Effector CD4-positive, alpha-beta T cell (primary cell): ENCODE data around the gene BSN. TPM values are rescaled to one million over a fixed set of nuclear protein-coding genes. Genes with fewer than 3 reads are reported as not detected.

Source experiments
- DNase-seq: peaks from one replicate; pipeline ENCODE4 v3.0.0-alpha.2; 2020
- total RNA-seq: gene quantifications from one replicate; lab custom pipeline; 2026; lab: John Stamatoyannopoulos, UW

BSN gene, protein sequence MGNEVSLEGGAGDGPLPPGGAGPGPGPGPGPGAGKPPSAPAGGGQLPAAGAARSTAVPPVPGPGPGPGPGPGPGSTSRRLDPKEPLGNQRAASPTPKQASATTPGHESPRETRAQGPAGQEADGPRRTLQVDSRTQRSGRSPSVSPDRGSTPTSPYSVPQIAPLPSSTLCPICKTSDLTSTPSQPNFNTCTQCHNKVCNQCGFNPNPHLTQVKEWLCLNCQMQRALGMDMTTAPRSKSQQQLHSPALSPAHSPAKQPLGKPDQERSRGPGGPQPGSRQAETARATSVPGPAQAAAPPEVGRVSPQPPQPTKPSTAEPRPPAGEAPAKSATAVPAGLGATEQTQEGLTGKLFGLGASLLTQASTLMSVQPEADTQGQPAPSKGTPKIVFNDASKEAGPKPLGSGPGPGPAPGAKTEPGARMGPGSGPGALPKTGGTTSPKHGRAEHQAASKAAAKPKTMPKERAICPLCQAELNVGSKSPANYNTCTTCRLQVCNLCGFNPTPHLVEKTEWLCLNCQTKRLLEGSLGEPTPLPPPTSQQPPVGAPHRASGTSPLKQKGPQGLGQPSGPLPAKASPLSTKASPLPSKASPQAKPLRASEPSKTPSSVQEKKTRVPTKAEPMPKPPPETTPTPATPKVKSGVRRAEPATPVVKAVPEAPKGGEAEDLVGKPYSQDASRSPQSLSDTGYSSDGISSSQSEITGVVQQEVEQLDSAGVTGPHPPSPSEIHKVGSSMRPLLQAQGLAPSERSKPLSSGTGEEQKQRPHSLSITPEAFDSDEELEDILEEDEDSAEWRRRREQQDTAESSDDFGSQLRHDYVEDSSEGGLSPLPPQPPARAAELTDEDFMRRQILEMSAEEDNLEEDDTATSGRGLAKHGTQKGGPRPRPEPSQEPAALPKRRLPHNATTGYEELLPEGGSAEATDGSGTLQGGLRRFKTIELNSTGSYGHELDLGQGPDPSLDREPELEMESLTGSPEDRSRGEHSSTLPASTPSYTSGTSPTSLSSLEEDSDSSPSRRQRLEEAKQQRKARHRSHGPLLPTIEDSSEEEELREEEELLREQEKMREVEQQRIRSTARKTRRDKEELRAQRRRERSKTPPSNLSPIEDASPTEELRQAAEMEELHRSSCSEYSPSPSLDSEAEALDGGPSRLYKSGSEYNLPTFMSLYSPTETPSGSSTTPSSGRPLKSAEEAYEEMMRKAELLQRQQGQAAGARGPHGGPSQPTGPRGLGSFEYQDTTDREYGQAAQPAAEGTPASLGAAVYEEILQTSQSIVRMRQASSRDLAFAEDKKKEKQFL (N-terminal part only)
- total RNA-seq, result not detected

DNA sequence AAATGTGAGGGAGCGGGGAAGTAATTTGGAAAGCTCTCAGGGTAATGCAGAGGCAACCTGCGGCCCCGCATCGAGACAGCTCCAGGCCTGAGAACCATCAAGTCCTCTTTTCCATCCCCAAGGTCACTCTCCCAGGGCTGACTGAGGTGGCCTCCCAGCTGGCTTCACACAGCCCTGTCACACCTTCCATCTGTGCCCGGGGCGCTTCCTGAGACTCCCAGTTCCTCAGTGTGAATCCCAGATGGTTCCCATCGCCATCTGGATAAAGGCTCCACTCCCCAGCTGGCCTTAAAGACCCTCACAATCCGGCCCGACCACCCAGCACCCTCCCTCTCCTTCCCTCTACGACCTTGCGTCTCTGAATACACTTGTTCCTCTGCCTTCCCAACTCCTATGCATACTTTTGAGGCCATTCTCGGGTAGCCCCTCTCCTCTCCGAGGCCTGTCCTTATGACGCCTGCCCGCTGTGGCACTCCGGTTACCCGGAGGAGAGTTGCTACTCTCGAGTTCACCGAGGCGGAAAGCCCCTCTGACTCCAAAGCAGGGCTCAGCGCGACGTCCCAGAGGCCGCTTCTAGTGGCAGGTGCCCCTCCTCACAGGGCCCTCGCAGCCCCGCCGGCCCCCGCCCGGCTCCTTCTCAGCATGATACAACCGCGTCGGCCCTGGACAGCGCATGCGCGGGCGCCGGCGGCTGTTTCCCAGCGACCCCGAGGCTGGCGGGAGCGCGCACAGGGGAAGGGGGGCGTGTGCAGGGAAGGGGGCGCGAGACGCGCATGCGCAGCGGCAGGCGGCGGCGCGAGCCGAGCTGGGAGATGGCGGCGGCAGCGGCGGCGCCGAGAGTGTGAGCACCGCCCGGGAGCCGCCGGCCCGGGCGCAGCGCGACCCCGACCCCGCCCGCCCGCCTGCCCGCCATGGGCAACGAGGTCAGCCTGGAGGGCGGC, at the start of gene BSN:
BSN (plus strand) TSS at position 786 of the 941 bp plus-strand sequence; CDS start at position 912, 126 bp downstream.
- peak; percentile 70 for DNase-seq

DNA sequence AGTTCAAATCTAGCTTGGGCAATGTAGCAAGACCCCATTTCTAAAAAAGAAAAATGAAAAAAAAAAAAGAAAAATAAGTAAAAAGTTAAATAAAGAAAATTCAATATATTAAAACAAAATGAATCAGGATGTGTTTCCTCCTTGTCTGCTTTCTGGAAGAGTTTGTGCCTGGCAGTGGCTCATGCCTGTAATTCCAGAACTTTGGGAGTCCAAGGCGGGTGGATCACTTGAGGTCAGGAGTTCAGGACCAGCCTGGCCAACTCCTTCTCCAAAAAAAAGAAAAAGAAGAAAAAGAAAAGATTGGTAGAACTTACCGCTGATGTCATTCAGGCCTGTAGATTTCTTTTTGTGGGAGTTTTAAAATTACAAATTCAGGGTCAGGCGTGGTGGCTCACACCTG, 47.4 kb upstream of the BSN start:
- DNase-seq, result no peak

DNA sequence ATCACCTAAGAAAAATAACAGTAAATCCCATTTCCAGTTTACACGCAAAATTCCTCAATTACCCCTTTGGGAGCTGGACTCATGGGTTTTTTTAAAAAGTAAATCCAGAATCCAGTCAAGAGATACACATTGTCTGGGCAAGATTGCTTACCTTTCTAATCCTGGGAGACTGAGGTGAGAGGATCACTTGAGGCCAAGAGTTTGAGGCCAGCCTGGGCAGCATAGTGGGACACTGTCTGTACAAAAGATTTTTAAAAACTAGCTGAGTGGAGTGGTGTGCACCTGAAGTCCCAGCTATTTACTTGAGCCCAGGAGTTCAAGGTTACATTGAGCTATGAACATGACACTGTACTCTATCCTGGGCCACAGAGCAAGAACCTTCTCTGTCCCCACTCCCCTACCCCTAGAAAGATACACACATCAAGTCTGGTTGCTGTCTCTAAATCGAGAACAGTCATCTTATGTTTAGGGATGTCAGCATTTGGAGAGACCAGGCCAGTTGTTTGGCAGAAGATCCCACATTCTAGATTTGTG, 45.2 kb upstream of the BSN start:
- DNase-seq, result no peak

DNA sequence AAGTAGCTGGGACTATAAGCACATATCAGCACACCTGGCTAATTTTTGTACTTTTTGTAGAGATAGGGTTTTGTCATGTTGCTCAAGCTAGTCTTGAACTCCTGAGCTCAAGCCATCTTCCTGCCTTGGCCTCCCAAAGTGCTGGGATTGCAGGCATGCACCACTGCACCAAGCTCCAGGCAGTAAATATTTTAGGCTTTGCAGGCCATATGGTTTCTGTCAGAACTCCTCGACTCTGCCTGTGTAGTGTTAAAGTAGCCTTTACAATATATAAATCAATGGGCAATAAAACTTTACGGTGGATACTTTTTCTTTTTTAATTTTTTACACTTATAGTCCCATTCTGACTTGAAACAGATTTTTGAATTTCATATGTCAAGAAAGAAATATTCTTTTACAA, 42.6 kb upstream of the BSN start:
- no peak for DNase-seq

DNA sequence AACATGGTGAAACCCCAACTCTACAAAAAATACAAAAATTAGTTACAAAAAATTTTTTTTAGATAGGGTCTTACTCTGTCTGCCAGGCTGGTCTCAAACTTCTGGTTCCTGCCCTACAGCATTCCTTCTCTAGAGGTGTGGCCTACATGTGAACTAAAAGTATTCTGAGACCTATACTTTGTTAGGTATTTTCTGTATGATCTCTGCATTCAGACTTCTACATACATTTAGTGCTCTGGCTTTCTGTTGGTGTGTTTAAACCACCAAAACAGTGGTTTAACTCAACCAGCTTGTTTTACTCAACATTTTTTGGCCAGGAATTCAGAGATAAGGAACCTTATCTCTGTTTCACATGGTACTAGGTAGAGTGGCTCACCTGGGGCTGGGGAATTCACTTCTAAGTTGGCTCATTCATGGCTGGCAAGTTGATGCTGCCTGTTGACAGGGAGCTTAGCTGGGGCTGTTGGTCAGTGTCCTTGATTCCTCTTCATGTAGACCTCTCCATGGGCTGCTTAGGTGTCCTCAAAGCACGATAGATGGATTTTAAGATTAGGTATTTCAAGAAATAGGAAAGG, 41.4 kb upstream of the BSN start:
- no peak for DNase-seq

DNA sequence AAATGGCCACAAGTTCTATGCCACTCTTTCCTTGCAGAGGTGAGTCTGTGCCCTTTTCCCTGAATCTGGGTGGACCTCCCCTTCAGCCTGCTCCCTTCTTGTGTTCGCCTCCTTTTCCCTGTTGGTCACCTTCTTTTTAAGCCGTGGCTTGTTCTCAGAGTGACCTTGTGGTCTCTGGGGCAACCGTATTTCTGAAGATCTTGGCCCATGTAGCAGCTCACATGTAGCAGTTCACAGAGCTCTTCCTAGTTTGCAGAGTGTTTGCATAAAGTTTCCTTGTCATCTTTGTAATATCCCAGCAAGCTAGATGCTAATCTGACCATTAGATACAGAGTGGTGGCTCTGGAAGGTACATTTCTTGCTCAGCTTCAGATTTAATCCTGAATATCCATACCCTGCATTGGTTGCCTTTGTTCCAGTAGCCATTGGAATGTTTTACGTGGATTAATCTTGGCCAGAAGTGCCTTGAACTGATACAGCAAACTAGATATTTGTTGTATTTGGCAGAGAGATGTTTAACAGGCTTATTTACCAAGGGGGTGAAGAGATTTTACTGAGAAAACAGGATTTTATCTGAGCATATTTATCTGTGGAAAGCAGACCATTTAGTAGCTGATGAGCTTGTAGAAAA, 40.7 kb upstream of the BSN start:
- DNase-seq, result no peak

DNA sequence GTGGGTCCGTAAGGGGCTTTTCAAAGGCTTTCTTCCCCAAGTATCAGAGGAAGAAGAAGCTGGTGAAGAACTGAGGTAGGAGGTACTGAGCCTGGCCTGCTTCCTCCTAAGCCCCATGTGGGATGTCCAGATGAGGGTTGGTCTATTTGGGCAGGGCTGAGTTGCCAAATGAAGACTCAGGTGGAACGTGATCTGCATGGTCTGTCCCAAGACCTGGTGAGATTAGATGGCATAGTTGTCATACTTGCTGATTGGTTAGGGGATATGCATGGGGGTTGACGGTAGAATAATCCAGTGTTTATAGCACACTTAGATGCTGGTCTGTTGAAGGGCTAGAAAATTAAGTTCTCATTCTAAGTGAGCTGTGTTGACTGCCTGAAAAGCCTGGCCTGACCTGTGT, 36.3 kb upstream of the BSN start:
- DNase-seq, result no peak

DNA sequence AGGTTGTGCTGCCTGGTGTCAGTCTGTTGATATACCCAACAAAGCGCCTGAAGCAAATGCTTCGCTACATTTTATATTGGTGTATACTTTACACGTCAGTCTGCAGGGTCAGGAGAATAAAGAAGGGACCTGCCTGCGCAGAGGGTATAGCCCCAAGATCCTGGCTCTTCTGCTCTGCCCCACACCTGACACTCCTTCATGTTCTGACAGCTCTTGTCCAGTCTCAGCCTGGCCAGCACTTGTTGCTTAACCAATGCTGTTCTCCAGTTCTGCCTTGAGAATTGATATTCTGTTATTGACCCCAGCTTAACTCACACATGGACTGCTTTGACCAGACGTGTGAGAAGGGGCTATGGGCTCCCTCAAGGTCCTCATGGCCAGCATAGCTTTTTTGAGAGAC, 35.8 kb upstream of the BSN start:
- DNase-seq, result no peak

DNA sequence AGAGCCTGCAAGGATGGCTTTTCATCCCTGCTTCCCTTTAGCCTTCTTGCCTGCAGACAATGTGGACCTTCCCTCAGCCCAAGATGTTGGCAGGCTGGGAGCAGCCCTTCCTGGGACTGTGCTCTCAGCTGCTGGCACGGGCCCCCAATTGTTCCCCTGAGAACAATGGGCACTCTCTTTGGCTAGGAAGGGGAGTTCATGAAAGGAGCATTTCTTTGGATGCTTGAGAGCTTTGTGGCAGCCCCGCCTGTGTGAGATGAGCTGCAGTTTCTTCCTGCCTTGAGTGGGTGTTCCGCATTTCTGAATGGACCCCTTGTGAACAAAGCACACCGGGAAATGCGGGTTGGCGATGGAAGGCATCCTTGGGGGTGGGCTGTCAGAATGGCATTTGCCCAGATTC, 35.0 kb upstream of the BSN start:
- no peak for DNase-seq

DNA sequence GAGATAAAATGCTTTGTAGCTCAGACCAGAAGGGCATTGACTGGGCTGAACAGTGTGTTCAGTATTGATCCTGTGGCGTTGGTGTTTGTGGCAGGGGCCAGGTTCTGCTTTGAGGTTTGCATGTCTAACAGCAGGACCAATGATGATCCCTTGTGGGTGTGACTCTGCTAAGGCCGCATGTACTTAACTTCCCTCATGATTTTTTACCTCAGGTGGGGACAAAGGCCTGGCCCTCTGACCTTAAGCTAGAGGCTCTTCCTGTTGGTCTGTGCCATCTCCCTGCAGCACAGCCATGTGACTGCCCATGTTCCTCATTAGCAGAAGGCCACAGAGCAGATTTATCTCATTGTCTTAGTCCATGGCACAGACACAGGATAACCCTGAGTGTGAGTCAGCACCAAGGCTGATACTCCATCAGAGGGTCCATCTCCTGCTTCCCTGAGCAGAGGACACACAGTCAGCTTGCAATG, 34.3 kb upstream of the BSN start:
- no peak for DNase-seq

DNA sequence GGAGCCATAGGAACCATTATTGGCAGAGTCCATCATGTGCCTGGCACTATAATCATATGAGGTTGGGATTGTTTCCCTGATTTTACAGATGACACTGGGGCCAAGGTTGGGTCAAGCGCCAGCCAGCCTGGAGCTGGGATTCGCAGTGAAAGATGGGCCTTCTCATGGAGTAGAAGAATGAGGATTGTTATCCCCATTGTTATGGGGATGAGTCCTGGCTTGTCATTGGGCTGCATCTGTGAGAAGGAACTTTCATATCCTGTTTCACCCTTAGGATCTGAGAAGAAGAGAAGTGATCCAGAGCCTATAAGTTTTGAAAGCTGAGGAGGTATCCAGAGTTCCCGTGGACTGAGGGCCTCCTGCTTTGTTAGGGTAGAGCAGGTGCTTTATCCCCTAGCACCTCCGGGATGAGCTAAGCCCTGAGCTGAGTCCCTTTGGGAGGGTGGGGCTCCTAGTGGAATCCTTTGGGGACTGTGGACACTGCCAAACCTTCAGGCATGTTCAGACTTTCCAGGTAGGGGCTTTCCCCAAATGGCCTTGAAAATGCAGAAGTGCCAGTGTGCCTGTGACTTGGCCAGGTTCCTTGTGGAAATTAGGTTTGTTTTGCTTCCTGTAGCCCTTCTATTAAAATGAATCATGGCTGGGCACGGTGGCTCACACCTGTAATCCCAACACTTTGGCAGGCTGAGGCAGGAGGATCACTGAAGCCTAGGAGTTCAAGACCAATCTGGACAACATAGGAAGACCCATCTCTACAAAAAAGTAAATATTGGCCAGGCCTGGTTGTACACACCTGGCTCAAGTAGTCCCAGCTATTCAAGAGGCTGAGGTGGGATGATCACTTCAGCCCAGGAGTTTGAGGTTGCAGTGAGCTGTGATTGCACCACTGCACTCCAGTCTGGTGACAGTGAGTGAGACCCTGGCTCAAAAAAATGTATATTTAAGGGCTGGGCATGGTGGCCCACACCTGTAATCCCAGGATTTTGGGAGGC, 30.2 kb upstream of the BSN start:
- DNase-seq, result no peak

DNA sequence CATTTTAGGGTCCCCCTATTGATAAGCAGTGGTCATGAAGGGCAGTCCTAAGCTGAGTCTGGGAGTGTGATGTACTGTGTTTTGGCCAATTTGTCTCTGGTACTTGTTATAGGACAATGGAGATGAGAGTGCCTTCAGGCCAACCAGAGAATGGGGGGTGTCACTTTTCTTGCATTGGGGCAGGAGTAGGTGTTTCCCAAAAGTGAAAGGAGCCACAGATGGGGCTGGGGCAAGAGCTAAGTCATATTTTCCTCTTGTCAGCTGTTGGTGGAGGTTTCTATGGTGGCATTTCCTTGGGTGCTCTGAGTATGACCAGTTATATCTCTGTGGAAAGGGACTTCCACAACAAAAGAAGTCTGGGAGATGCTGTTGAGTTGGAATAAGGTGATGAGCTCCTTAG, 24.7 kb upstream of the BSN start:
- no peak for DNase-seq

DNA sequence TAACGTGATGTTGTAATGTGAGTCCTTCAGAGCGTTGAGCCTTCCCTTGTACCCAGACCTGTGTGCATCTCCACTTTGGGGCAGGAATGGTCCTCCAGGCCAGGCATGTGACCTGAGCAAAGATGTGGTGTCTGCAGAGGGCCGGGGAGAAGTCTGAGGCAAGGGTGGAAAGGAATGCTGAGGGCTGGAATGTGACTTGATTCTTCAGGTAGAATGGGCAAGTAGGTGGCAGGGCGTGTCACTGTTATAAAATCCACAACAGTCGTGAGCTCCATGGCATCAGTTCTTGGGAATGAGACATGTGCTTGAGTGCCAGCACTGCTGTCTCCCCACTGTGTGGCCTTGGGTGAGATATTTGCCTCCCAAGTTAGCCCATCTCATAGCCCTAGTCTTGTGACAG, 24.0 kb upstream of the BSN start:
- no peak for DNase-seq

DNA sequence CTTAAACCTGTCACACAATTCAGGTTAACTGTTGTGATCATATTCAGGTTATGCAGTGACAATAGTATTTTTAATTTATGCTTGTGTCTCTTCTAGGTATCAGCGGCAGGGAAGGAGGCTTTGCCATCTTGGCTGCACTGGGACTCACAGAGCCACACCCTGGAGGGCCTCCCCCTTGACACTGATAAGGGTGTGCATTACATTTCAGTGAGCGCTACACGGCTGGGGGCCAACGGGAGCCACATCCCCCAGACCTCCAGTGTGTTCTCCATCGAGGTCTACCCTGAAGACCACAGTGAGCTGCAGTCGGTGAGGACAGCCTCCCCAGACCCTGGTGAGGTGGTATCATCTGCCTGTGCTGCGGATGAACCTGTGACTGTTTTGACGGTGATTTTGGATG, 23.6 kb upstream of the BSN start:
- no peak for DNase-seq

DNA sequence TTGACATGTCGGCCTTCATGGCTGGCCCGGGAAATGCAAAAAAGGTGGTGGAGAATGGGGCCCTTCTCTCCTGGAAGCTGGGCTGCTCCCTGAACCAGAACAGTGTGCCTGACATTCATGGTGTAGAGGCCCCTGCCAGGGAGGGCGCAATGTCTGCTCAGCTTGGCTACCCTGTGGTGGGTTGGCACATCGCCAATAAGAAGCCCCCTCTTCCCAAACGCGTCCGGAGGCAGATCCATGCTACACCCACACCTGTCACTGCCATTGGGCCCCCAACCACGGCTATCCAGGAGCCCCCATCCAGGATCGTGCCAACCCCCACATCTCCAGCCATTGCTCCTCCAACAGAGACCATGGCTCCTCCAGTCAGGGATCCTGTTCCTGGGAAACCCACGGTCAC, 23.1 kb upstream of the BSN start:
- DNase-seq, result no peak

DNA sequence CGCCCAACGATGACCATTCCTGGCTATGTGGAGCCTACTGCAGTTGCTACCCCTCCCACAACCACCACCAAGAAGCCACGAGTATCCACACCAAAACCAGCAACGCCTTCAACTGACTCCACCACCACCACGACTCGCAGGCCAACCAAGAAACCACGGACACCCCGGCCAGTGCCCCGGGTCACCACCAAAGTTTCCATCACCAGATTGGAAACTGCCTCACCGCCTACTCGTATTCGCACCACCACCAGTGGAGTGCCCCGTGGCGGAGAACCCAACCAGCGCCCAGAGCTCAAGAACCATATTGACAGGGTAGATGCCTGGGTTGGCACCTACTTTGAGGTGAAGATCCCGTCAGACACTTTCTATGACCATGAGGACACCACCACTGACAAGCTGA, 22.6 kb upstream of the BSN start:
- no peak for DNase-seq

DNA sequence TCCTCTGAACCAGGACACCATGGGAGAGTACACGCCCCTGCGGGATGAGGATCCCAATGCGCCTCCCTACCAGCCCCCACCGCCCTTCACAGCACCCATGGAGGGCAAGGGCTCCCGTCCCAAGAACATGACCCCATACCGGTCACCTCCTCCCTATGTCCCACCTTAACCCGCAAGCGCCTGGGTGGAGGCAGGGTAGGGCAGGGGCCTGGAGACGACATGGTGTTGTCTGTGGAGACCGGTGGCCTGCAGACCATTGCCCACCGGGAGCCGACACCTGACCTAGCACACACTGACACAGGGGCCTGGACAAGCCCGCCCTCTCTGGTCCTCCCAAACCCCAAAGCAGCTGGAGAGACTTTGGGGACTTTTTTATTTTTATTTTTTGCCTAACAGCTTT, 21.2 kb upstream of the BSN start:
- DNase-seq, result no peak

DNA sequence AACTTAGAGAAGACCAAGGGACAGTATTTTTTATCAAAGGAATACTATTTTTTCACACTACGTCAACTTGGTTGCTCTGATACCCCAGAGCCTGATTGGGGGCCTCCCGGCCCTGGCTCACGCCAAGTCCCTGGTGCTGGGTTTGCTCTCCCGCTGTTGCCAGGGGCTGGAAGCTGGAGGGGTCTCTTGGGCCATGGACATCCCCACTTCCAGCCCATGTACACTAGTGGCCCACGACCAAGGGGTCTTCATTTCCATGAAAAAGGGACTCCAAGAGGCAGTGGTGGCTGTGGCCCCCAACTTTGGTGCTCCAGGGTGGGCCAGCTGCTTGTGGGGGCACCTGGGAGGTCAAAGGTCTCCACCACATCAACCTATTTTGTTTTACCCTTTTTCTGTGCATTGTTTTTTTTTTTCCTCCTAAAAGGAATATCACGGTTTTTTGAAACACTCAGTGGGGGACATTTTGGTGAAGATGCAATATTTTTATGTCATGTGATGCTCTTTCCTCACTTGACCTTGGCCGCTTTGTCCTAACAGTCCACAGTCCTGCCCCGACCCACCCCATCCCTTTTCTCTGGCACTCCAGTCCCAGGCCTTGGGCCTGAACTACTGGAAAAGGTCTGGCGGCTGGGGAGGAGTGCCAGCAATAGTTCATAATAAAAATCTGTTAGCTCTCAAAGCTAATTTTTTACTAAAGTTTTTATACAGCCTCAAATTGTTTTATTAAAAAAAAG, 20.3 kb upstream of the BSN start:
- DNase-seq, result no peak
